GM19099 (cell line): ENCODE measurements around the gene NTN1.
A peak's percentile ranks its signal among the peaks of the same experiment; 100 is the strongest.

Experiments
- POLR2A ChIP-seq: IDR thresholded peaks from 3 replicates; pipeline ENCODE4 v1.6.1; 2011; ENCODE audit warnings: low read depth; ENCODE audit not compliant: insufficient read length; ENCODE audit errors: extremely low read depth

Gene NTN1

DNA sequence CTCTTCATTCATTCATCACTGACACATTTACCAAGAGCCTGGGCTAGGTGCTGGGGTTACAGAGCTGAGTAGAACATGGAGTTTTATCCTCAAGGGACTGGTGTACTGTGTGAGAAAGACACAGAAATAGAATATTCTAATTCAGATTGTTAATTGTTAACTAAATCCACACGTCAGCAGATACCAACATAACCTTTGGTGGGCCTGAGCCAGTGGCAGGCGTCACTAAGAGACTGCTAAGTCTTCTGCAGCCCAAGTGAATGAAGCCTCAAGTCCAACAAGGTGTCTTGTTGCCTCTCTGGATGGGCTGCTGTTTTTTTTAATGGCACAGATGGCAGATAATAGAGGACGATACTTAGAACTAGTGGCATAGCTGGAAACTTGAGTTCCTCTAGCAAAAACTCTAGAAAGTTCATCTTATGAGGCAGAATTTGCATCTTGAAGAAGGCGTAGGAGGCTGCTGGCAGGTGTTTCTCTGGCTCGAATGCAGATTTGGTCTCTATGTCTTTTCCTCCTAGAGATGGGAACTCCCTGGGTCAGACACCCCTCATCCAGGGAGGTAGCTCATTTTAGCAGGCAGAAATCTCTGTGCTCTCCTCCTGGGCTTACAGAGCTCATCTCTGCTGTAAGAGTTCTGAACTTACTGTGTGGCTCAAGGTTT, 179.5 kb downstream of the NTN1 start:
- peak; percentile 23 for TF ChIP-seq POLR2A

DNA sequence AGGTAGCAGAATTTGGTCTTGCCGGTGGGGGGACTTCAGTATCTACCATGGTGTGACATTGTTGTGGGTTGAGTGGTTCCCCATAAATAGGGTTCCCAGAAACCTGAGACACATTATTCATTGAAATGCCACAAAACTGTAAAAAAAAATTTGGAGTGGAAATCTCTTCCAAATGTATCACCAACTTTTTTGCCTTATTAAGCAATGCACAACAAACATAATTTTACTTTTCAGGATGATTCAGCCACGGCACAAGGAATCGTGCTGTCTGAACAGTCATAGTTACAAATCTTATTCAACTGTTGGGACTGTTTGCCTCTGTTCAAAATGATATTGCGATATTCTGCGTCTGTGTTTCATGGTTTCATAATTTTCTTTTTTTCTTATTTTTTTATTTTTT, 181.2 kb downstream of the NTN1 start:
- no peak for TF ChIP-seq POLR2A

DNA sequence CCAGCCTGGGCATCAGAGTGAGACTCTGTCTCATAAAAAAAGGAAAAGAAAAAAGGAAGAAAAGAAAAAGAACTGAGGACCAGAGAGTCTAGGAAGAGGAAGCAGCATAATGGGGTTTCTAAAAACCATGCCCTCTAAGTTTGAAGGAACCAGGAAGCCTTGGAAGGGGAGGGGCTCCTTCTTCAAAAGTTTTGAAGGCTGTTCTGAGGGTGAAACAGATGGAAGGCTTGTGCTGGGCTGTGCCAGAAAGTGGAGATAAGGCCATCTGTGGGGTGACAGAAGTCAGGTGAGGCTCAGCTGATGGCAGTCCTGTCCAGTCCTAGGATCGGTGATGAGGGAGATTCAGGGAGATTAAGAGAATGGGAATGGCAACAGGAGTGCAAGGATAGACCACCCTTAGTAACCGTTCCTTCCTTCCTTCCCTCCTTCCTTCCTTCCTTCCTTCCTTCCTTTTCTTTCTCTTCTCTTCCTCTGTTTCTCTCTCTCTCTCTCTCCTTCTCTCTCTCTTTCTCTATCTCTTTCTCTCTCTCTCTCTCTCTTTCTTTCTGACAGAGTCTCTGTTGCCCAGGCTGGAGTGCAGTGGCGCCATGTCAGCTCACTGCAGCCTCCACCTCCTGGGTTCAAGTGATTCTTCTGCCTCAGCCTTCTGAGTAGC, 182.6 kb downstream of the NTN1 start:
- no peak for TF ChIP-seq POLR2A

DNA sequence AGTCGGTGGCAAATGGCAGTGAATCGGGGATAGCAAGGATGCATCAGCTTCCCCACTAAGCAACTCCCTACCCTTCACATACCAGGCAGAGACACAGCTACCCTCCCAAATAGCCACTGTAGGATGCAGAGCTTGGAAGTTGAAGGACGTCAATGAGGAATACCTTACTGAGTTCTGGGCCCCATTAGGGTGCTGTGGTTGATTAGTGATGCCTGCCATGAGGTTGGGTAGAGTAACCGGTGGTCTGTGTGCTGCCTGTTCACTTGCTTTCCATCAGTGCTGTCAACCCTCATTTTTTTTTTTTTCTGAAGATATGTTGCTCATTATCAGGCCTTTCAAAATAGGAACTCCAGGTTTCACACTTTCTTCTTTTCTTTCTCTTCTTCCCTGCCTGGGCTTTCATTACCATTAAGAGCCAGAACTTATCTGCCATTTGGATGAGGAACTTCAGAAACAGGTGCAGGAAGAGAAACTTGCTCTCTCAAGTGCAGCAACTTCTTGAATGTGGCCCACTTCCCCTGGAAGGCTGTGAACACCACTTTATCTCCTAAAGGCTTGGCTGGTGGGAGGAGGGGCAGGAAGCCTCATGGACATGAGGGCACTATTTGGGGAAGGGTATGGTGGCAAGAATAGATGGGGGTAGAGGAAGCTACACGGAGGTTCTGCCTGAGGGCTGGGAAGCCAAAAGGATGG, 183.5 kb downstream of the NTN1 start:
- no peak for TF ChIP-seq POLR2A

DNA sequence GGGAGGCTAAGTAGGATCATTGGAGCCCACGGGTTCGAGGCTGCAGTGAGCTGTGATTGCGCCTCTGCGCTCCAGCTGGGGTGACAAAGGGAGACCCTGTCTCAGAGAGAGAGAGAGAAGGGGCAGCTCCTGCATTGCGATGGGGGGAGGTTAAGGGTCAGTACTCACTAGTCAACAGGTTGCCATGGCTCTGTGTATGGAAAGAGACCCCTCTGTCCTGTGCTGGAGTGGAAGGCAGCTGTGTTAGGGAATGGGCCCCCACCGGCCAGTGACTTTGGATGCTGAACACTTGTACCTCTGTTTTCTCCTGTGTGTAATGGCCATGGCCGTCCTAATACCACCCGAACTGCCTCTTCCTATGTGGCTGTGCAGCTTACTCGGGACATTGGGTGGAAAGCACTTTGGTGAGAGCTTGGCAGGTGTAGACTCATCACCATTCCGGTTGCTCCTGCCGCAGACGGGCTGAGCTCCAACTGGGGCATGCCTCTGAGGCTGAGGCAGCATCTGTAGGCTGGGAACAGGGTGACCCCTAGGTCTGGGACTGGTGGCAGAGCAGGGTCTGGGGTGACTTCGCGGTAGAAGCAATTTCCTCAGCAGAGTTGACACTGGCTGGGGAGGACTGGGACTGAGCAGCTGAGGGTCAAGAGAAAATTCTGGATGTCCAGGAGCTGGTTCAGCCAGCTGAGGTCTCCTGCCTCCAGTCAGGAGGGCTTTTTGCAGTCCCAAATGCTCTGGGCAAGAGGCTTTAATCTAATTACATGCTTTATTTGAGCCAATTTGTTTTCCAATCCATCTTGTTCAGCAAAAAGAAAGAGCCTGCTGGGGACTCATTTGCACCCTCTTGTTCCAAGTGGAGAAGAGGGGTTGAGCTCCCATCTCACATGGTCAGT, 184.5 kb downstream of the NTN1 start:
- no peak for TF ChIP-seq POLR2A

DNA sequence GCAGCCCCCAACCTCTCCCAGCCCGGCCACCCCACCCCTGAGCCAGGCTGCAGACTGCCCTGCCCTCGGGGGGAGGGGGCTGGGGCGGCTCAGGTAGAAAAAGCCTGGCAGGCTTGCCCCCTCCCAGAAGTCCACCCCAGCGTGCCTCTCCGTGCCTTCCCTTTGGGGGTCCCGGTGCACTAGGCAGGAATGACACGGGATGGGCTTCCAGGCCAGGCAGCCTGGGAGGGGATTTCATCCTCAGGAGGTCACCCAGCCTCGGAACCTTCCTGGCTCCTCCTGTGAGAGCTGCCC, 185.0 kb downstream of the NTN1 start:
- TF ChIP-seq POLR2A, result no peak

DNA sequence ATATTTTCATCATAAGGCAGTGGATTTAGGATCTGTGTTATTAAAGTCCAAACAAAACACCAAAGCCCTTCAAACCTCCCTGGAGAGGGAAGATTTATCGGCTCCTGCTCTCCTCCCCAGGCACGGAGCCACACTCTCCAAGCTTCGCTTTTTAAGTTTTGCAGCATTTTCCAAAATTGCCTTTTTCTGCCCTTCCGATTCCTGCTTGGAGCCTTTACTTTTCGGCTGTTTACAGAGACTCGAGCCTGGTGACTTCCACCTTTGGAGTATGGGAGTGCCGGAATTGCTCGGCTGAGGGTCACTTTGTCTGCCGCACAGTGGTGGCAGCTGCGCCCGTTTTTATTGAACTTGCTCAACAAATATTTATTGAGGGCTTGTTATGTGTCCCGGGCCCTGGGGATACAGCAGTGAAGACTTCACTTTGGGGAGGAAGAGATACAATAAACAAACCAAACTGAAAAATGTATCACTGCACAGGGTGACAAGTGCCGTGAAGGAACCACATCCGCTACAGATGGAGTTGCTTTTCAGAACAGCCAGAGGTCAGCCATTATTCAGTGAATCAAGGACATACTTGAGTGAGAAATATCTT, 185.5 kb downstream of the NTN1 start:
- no peak for TF ChIP-seq POLR2A

DNA sequence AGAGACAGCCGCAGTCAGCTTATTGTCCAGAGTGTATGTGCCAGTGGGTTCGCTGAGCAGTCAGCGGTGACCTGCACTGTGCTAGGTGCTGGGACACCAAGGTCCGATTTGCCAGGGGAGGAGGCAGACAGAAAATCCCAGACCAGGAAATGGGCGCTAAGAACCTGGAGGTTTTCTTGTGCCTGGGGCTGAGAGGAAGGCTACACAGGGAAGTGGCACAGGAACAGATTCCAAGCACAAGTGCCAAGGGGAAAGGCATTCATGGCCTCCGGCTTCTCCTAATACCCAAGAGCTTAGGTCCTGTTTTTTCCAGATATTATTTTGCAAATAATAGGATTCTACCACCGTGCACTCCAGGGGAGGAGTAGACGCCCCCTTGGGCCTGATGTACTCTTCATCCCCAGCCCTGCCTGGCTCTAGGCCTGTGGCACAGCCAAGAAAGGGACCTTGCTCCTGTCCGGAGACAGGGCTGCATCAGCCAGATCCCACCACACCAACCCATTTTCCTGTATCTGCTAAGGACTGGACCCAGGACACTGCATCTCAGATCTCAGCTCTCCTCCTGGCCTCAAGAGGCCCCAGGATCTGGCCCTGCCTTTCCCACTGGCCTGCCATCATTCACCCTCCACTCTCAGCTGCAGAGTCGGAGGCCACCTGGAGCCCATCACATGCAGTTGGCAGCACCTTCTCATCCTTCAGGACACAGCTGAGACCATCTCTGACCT, 187.2 kb downstream of the NTN1 start:
- TF ChIP-seq POLR2A, result no peak

DNA sequence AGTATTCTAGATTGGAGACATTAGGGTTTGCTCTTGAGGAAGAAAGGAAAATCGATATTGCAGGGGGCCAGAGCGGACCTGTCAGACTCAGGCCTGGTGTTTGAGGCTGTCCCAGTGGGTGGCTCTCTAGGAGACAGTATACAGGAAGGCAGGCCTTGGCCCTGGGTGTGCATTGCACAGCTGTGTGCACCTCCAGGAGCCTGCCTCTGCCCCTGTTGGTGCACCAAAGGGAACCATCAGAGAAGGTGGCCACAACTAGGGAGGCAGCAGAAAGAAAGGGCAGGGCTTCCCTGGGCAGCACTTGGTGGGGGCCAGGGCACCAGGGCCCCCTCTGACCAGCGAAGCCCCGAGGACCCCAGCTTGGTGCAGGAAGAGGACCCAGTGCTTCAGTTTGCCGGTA, 188.0 kb downstream of the NTN1 start:
- no peak for TF ChIP-seq POLR2A

DNA sequence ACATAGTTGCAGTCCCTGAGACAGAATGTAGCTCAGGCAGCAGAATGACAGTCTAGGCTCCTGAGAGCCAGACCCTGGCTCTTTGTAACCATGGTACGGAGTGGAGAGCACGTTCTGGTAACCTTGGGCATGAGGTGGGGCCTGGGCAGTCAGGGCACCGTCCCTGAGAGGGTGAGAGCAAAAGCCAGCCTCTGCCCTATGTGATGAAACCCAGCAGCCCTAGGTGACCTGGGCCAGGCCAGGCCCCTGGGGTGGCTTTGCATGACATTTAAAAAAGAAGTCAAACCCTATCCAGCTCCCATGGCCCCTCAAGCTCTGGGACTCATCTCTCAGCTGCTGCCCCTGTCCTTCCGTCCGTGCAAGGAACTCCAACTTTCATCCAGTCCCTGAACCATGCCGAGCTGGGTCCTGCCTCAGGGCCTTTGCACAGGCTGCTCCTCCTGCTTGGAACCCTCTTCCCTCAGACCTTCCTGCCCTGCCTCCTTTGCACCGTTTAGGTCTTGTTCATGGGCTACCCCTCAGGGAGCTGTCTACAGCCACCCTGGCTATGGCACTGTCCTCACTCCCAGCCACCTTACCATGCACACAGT, 188.6 kb downstream of the NTN1 start:
- no peak for TF ChIP-seq POLR2A

DNA sequence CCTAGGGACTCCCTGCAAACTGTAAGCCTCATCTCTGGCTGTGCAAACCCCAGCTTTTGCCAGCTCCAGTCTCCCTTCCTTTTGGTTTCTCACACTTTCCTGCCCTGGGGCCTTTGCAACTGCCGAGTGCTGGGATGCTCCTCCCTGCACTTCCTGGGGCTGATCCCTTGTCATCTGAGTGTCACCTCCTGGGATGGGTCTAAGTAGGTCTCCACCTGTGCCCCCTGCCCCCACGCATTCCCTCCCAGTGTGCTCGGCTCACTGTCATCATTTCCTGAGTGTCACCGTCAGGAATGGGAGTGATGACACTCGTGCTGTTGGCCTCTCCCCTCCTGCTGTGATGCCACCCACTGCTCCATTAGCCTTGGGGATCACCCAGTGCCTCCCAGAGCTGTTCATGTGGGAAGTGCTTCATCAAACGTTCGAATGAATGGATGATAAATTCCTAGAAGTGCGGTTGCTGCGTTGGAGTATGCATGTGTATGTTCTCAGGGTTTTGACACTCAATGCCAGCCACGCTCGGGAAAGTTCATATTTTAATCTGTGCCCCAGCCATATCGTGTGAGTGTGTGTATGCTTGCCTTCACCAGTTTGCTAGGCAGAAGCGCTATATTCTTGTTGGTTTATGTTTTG, 189.9 kb downstream of the NTN1 start:
- no peak for TF ChIP-seq POLR2A

DNA sequence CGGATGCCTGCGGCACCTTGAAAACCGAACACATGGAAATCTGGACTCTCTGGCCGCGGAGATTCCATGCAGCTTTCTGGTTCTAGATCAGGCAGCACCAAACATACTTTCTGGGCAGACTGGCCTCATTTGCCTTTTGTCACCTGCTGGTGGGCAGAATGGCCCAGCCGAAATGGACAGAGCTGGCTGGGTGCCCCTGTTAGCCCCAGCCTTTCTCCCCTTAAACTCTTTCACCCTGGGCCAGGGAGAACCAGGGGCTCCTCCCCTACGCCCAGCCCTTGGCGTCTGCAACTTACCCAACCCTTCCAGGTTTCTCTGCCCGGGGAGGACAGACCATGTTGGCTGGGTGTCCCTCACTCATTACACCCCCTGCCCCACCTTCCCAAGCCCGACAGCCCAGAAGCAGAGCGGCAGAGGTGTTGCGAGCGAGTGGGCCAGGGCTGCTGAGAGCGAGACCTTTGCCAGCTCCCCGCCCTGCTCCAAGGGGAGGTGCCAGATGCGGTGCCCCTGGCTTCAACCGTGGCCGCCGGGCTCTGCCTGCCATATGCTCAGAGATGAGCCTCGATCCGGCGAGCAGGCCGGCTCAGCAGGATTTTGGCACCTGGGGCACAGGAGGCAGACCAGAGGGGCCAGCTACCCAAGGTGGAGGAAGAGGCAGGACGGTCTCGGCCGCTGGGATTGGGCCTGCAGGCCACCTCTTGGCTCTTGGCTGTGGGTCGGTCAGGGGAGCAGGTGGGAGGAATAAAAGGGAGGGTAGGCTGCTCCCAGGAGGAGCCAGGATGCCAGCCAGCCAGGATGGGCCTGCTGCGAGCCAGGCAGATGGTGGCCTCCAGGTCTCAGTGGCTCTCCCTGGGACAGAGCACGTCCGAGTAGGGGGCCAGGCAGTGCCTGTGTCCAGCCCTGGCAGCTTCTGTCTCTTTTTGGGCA, 191.3 kb downstream of the NTN1 start:
- TF ChIP-seq POLR2A, result no peak

DNA sequence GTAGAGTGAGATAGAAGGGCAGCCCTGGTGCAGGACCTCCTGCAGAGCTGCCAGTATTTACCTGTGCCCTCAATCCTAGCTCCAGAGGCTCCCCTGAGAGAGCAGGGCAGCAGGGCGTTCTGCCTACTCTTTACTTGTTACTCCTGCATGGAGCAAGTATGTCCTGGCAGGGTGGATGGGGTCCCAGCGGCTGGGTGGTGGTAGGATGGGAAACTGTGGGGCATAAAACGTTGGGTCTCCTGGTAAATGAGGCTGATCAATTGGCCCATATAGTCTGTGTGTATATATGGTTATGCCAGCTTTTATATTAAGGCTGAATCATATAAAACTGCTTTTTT, 192.0 kb downstream of the NTN1 start:
- TF ChIP-seq POLR2A, result no peak
